Stimulated activated CD4-positive, alpha-beta T cell treated with anti-CD3 and anti-CD28 coated beads, Interleukin-12 subunit alpha, Interleukin-12 subunit beta, amount 100 ng/mL, for 4 hours (primary cell): Measurements from ENCODE around the gene U2AF1.
A peak's percentile ranks its signal among the peaks of the same experiment; 100 is the strongest.
"Not testable (repeated sequence)": the region's sequence is repeated elsewhere in the genome, so short reads cannot be mapped to it uniquely, and the experiment has no call there.

Source experiments
- DNase-seq: peaks from one replicate; pipeline ENCODE4 v3.0.0-alpha.2; 2020

U2AF1 gene, protein sequence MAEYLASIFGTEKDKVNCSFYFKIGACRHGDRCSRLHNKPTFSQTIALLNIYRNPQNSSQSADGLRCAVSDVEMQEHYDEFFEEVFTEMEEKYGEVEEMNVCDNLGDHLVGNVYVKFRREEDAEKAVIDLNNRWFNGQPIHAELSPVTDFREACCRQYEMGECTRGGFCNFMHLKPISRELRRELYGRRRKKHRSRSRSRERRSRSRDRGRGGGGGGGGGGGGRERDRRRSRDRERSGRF

DNA sequence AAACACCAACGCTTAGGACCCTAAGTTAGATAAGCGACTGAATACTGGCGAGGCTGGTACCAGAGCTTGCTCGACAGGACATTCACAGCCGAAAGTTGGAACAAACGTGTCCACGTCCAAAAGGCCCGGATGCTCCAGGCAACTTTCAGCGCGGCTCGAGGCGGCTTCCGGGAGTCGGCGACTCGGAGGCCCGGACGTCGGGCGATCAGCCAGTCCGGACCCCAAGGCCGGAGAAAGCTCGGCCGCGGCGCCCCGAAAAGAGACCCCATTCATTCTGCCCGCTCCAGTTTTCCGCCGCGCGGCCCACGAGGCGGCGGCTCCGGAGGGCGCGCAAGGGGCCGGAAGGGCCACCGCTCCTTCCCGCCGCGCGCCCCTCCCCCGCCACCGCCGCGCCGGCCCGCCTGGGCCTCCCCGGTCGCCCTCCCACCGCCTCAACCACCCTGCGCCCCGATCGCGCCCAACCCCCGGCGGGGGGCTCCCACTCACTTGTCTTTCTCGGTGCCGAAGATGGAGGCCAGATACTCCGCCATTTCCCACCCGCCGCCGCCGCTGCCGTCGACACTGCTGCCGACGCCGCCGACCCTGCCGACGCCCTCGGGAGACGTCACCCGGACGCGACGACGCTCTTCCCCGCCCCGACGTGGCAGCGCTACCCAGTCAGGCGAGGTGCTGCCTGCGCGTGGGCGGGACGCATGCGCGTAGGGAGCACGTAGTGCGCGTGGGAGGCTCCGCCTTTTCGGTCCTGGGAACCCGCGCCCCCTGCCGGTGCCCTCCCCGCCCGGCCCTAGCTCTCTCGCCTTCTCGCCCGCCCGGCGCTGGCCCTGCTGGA lies at the start of gene U2AF1:
U2AF1 (minus strand) TSS at position 606 of the 829 bp plus-strand sequence; CDS start at position 530, 76 bp downstream.
- DNase-seq = peak; percentile 70

- DNase-seq = not testable (repeated sequence)
Observed at GRCh38 chr21:43153601-43154000, 46.2 kb upstream of the U2AF1 start.

DNA sequence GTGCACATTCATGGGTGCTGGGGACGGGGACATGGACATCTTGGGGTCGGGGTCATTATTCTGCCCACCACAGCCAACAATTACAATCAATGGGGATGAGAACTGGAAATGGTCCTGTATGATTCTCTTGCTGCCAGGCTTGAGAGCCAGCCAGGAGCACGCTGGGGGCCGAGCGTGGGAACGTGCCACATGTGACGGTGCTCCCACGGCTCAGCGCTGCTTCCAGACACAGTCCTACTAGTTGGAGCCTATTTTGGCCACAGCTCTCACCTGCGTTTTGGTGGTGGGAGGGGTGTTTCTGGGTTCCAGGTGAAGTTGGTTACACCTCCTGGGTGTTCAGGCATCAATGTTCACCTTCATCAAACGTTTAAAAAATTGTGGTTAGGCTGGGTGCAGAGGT lies 42.0 kb upstream of the U2AF1 start:
- DNase-seq = not testable (repeated sequence)

DNA sequence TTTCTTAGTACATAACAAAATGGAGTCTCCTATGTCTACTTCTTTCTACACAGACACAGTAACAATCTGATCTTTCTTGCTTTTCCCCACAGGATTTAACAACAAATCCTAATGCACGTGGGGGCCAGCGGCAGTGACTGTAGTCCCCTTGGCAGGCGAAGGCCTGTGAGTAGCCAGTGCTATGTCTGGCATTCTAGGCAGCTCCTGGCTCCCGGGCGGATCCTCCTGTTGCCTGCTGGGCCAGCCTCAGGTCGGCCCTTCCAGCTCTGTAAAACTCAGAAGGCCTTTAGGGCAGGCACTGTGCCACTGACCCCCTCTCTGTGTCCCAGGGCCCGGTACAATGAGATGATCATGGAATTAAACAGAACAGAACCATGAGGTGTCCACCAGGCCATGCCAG lies 40.6 kb upstream of the U2AF1 start:
- not testable (repeated sequence) for DNase-seq

DNA sequence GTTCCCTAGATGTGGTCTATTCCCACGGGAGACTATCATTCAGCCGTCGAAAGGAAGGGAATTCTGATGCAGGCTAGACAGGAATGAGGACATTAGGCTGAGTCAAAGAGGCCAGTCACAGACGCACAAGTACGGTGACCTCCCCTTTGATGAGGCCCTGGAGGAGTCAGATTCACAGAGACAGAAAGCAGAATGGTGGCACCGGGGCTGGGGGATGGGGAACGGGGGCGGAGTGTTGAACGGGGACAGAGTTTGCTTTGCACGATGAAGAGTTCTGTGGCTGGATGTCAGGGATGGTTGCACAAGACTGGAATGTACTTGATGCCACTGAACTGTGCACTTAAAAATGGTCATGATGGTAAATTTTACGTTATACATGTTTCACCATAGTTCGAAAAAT lies 39.3 kb upstream of the U2AF1 start:
- not testable (repeated sequence) for DNase-seq

- DNase-seq = not testable (repeated sequence)
Observed at GRCh38 chr21:43141407-43141806, 34.0 kb upstream of the U2AF1 start.

GRCh38 chr21:43138944-43139343 lies 31.6 kb upstream of the U2AF1 start:
- DNase-seq = not testable (repeated sequence)

DNA sequence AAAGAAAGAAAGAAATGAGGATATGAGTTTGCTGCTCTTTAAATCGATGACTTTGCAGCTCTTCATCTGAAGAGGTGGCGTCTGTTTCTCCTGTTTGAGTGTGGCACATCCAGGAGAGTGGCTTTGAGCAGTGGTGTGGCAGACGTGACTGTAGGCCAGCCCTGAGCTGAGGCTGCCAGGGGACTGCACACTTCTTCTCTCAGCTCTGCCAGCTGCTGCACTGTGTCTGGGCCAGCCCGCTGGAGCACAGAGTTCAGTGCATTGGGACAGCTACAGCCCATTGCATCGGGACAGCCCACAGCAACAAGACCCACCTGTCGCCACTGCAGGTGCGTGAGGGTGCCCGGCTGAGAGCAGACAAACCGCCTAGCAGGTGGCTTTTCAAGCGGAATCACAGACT lies 27.1 kb upstream of the U2AF1 start:
- DNase-seq = not testable (repeated sequence)

- DNase-seq = not testable (repeated sequence)
Observed at GRCh38 chr21:43130094-43130493, 22.7 kb upstream of the U2AF1 start.

GRCh38 chr21:43115956-43116355 lies 8.6 kb upstream of the U2AF1 start:
- not testable (repeated sequence) for DNase-seq

DNA sequence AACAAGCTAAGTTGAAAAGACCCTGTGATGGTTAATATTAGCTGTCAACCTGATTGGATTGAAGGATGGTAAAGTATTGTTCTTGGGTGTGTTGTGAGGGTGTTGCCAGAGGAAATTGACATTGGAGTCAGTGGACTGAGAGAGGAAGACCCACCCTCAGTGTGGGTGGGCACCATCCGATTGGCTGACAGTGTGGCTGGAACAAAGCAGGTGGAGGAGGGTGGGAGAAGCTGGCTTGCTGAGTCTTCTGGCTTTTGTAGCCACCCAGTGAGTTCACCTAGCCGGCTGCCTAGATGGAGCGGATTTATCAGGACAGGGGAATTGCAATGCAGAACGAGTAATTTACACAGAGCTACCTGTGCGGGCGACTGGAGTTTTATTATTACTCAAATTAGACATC lies 7.1 kb upstream of the U2AF1 start:
- DNase-seq = not testable (repeated sequence)

GRCh38 chr21:43109006-43109405 lies 1.6 kb upstream of the U2AF1 start:
- DNase-seq = not testable (repeated sequence)

DNA sequence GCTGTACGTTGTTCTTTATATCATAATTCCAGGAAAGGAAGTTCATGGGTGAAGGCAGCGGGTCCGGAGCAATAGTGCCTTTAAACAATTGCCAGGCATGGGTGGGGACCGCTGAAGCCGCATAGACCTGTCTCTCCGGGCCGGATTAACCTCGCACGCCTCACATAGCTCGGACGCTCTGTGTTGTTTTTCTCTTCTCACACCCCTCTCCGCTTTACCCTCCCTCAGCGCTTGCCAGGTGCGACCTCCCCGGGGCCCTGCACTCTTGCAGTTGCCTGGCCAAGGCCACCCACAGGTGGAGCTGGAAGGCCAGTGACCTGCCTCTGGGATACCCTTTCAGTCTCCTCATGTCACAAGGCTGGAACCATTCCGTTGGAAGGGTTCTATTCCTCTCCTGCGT lies 807 bp upstream of the U2AF1 start:
- not testable (repeated sequence) for DNase-seq

DNA sequence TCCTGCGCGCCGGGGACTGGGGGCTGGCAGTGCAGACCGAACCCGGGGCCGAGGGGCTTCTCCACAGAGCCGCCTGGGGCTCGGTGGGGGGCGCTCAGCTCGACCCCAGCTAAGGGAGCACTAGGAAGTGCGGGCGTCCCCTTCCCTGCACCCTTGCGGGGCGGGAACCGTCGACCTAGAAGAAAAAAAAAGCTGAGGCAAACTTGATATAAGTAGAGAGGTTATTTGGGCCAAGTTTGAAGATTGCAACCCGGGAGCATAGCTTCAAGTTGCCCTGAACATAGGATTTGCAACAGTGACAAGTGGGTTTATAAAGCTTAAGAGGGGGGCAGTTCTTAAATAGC lies 396 bp upstream of the U2AF1 start:
- DNase-seq = not testable (repeated sequence)

DNA sequence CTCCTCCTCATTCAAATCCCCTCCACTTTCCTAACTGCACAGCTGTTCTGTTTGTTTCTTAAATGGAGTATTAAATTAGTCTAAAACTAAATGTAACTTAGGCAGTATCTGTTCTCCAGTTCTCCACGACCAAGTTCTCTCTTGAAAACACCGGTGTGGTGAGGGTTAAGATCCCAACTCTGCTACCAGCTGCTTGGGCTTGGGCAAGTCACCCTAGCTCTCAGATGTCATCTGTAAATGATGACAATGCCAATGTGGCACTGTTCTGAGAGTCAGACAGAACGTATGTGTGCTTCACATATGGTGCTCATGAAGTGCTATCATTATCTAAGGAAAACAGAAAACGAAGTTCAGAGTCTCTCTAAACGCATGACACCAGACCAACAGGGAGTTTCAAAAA lies 2.7 kb downstream of the U2AF1 start:
- not testable (repeated sequence) for DNase-seq

GRCh38 chr21:43102281-43102680 lies 5.1 kb downstream of the U2AF1 start:
- DNase-seq = not testable (repeated sequence)

- not testable (repeated sequence) for DNase-seq
Observed at GRCh38 chr21:43101676-43102075, 5.7 kb downstream of the U2AF1 start.

DNA sequence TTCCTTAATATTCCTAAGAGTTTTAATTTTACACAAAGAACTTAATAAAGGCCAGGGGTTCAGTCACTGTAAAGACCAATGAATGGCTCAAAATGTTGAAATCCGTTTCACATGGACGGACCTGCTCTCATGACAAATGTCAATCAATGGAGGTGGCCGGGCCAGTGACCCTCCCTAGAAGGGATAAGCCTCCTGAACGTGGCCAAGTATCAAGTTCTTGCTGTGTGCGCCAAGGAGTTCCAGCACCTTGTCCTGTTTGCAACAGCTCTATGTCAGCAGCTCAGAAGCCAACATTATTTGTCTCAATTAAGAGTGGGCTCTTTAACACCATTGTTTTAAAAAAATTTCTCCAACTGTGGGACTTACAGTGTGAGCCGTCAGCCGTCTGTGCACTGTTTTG lies 6.4 kb downstream of the U2AF1 start:
- DNase-seq = not testable (repeated sequence)

DNA sequence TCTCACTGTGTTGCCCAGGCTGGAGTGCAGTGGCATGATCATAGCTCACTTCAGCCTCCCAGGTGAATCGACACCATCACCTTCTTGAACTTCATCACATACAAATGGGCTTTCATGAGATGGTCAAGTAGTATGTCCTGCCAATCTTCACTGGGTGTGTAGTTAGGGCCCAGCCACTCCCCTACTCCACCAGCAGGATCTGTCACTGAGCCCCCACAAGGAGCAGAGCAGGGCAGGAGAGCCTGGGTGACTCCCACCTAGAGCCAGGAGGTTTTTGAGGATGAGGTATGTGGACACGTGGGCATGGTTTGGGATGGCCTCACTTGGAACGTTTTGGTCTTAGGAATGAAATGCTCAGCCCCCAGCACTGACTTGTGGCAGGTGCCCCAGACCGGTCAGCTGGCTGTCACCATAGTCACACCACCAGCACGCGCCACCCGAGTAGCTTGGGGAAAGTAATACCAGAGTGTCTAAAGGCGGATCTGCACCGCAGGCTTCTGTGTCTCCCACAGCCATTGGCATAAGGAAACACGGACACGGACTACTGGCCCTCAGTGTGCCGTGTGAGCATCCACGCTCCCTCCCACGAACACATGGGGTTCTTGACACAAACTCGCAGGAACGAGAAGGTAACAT lies 15.3 kb downstream of the U2AF1 start:
- DNase-seq = not testable (repeated sequence)

DNA sequence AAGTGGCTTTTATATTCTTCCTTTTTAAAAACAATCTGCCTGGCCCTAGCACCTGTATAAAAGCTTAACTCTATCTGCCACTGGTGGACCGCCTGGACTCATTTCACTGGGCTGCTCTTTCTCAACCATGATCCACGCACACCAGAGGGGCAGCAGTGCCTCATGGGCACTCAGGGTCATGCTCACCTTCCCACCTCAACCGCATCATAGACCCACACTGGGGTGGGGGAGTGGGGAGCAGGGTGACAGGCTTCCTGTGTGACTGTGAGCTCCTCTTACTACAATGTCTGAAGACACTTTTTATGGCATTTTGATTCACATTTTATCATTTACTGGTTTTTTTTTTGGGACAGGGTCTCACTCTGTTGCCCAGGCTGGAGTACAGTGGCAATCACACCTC lies 16.4 kb downstream of the U2AF1 start:
- not testable (repeated sequence) for DNase-seq

- not testable (repeated sequence) for DNase-seq
Observed at GRCh38 chr21:43089463-43089862, 17.9 kb downstream of the U2AF1 start.

DNA sequence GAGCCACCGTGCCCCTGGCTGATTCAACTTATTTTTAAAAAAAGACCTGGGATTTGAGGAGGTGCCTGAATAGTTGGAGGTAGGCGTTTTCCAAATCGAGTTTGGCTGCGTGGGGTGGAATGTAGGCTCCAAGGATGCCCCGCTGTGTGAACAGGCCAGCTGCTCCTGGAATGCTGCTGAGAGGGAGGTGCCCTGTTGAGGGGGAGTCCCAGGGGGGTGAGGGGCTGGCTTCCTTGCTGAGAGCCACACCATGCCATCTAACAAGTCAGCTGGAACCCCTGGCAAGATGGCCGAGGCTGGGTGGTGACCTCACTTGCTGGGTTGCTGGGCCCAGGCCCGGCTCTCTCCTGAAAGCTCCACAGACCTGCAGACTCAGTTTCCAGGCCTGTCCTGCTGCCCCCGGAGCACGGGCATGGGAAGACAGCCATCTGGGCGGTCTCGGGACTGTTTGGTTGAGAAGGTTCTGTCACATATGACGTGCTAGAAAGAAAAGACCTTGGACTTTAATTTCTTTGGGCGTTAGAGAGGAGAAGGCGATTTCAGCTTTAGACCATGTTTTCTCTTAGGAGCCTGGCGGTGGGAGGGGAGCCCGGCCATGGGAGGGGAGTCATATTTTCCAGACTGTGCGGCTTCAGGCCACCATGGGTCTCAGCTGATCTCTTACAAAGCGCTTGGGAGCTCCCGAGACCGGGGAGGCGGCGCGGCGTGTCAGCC lies 24.6 kb downstream of the U2AF1 start:
- DNase-seq = not testable (repeated sequence)

- DNase-seq = not testable (repeated sequence)
Observed at GRCh38 chr21:43076643-43077042, 30.7 kb downstream of the U2AF1 start.
